GM18511 (cell line): ENCODE results near the gene UNC119.
"Not testable (repeated sequence)": the region's sequence is repeated elsewhere in the genome, so short reads cannot be mapped to it uniquely, and the experiment has no call there.

Source experiments
- ATAC-seq: cut with Tn5 transposase; IDR thresholded peaks from one replicate; pipeline ENCODE4 v1.9.1; 2021; ENCODE audit warnings: mild to moderate bottlenecking, moderate library complexity; ENCODE audit not compliant: unreplicated experiment

UNC119 gene

GRCh38 chr17:28523876-28524275 is 28.5 kb downstream of the UNC119 start:
- ATAC-seq: no peak

DNA sequence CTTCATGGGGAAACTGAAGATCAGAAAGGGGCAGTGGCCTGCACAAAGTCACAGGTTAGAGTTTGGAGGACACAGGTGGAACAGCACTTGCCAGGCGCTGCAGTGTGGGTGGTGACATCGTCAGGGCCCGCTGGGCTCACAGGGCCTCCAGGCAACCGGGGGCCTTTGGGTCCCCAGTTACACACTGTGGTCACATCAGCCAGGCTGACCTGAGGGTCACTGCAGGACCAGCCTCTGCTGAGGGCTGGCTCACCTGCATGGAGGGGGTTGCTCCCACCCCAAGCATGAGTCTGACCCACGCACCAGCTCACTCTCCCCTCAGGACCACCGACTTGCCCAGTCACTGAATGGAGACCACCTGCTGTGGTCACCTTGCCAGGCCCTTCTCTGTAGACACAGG is 29.2 kb downstream of the UNC119 start:
- ATAC-seq: no peak

- ATAC-seq: not testable (repeated sequence)
Observed at GRCh38 chr17:28522281-28522680, 30.1 kb downstream of the UNC119 start.

- no peak for ATAC-seq
Observed at GRCh38 chr17:28521311-28522085, 30.9 kb downstream of the UNC119 start.

- no peak for ATAC-seq
Observed at GRCh38 chr17:28520687-28521086, 31.7 kb downstream of the UNC119 start.

DNA sequence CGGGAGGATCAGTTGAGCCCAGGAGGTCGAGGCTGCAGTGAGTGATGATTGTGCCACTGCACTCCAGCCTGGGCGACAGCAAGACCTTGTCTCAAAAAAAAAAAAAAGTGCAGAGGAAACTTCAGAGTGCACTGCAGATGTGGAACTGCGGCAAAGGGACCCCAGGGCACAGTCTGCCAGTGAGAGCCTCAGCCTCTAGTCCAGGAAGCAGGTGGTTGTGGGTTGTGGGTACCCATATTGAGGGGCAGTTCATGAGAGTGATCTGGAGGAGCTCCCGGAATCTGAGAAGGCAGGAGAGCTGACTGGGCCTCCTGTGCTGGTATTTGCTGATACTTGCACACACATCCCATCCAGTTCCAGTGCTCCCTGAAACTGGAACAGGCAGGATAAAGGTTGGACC is 33.2 kb downstream of the UNC119 start:
- ATAC-seq: no peak

- ATAC-seq: no peak
Observed at GRCh38 chr17:28518578-28518977, 33.8 kb downstream of the UNC119 start.

GRCh38 chr17:28518132-28518531 is 34.3 kb downstream of the UNC119 start:
- ATAC-seq: no peak

DNA sequence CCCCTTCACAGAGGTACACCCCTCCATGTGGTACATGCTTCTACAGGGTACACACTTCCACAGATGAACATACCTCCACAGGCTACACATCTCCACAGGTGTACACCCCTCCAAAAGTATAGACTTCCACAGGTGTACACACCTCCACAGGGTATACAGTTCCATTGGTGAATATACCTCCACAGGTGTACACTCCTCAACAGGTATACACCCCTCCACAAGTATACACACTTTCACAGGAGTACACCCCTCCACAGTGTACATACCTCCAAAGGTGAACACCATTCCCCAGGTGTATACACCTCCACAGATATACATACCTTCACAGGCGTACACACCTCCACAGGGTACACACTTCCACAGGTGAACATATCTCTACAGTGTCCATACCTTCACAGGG is 36.9 kb downstream of the UNC119 start:
- no peak for ATAC-seq

DNA sequence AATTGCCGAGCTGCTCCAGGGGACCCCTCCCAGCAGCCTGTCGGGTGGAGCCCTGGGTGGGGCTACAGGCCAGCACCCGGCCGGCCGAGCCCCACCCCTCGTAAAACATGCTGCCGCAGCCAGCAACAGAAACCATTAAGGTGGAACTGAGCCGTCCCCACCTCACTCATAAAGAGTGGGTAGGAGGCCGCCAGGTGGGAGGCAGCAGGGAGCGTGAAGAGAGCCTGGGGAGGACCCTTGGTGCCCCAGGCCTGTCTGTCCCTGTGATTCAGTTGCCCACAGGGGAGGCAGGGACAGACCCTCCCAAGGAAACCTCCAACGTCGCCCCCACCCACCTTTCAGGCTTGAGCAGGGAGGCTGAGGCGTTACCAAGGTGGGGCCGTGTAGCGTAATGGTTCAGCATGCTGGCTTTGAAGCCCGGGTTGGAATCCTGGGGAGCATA is 37.8 kb downstream of the UNC119 start:
- no peak for ATAC-seq

- no peak for ATAC-seq
Observed at GRCh38 chr17:28513476-28513875, 38.9 kb downstream of the UNC119 start.

- ATAC-seq: no peak
Observed at GRCh38 chr17:28511858-28512461, 40.5 kb downstream of the UNC119 start.

- ATAC-seq: no peak
Observed at GRCh38 chr17:28509789-28510188, 42.6 kb downstream of the UNC119 start.

DNA sequence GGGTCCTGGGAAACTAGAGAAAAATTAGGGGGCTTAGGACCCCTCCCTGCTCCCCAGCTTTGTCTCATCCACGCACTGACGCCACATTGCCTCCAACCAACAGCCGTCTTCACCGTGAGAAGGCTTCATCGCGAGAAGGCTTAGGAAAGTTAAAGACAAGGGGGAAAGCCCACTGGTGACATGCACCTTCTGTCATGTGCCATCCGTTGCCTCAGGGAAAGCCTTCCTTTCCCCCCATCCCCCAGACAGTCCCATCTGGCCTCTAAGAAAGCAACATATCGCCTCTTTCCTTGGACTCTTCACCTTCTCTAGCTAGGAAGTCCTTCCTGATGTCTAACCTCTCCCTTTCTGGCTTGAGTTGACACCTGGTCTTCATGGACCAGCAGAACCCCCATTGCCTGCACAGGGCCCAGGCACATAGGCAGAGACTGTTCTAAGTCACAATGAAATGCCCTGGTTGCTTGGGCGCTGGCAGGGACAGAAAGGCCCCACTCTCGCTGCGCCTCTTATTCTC is 44.2 kb downstream of the UNC119 start:
- ATAC-seq: no peak

DNA sequence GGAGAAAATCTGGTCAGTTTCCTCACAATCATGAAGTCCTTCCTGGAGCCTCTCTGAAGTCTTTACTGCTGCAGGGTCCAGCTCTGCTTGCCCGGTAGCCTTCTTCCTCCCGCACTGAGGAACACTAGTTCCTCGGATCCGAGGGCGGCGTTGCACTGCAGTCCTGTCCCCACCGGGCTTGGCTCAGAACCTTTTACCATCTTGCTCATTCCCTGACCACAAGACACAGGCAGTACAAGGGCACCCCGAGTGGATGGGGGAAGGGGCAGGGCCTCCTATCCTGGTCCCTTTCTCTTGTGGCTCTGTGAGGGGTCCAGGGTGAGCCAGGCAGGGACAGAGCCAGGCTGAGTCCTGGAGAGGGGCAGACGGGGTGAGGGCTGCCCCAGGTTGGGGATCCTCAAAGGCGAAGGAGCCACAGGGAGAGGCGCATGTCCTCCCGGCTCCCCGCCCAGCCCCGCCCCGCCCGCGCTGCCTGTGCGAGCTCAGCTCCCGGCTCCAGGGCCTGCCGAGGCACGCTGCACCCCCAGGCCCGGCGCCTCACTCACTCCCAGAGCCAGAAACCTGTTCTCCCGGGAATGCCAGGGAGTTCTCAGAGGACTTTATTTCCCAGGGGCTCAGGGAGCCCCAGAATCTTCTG is 44.7 kb downstream of the UNC119 start:
- no peak for ATAC-seq

DNA sequence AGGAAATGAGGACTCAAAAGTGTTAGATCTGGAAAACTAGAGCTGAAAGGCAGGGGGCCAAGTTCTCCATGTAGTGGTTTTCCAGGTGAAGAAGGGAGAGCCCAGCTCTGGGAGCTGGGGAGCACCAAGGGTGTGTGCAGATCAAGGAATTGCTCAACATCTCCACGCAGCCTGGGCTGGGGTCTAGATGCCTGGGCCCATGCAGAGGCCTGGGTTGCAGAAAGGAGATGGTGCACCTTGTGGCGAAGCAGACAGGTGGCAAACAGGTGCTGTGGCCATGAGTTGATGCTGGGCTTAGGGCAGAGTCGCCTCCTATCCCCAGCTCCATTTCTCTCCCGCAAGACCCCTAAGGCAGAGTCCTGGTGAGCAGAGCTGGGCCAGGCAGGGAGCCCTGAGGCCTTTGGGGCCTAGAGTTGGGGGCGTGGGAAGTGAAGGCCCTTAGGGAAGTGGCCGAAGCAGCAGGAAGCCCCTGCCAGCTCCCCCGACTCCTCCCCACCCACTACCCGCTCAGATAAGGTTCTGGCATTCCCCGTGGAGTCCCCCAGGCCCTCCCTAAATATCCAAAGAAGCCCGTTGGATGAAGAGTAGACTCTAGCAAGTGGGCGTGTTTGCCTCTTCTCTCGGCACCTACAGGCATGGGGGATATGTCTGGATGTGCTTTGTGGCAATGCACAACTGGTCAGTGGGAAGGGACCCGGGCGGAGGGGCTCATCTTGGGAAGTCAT is 45.5 kb downstream of the UNC119 start:
- ATAC-seq: no peak

DNA sequence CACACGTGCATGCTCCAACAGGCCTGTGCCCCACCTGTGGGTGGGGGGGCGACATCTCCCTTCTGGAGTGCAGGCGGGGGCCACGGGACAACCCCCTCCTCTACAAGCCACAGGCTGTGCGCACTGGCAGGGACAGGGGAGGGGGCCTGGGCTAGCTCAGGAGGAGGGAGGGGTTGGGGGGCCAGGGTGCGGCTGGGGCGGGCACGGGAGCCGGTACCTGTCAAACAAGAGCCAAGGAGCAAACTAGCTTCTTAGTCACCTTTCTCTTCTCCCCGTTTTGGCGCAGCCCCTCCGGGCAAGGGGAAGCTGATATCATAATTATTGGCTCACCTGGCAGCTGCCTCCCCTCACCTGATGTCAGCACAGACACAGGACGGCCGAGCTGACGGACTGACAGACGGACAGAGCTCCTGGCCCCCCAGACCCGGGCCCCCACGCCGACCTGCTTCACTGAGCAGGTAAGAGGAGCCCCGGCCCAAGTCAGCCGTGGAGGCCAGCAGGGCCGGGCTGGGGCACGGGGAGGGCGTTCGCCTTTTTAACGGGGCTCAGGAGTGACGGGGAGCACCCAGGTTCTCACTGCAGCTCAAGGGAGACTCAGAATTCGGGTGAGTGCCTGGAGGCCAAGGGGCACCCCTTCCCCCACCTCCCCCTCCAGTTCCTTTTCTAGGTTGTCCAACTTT is 46.3 kb downstream of the UNC119 start, which contains the start of gene FOXN1:
TSS of gene FOXN1 (plus strand) at position 363 of the 680 bp plus-strand sequence. CDS start 17,622 bp downstream, outside the sequence.
- ATAC-seq: no peak

DNA sequence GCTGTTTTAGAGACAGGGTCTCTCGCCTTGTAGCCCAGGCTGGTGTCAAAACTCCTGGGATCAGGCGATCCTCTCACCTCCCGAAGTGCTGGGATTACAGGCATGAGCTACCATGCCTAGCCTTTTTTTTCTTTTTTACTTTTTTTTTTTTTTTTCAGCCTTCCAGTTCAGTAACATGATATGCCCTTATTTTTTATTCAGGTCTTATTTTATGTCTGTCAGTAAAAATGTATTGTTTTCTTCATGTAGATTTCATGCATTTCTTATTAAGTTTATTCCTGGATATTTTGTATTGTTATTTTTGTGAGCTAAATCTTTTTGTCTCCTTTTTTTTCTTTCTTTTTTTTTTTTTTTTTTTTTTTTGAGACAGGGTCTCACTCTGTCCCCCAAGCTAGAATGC is 49.0 kb downstream of the UNC119 start:
- ATAC-seq: no peak

GRCh38 chr17:28501421-28502284 is 50.8 kb downstream of the UNC119 start:
- no peak for ATAC-seq
